Hematopoietic multipotent progenitor cell treated with erythropoietin and hydrocortisone succinate and interleukin-3 and kit ligand, for 17 days (in vitro differentiated cells): ENCODE data around the gene TEAD4.

Source experiments
- DNase-seq: peaks from one replicate; pipeline ENCODE4 v3.0.0-alpha.2; 2015; ENCODE audit warnings: low spot score

The TEAD4 gene

DNA sequence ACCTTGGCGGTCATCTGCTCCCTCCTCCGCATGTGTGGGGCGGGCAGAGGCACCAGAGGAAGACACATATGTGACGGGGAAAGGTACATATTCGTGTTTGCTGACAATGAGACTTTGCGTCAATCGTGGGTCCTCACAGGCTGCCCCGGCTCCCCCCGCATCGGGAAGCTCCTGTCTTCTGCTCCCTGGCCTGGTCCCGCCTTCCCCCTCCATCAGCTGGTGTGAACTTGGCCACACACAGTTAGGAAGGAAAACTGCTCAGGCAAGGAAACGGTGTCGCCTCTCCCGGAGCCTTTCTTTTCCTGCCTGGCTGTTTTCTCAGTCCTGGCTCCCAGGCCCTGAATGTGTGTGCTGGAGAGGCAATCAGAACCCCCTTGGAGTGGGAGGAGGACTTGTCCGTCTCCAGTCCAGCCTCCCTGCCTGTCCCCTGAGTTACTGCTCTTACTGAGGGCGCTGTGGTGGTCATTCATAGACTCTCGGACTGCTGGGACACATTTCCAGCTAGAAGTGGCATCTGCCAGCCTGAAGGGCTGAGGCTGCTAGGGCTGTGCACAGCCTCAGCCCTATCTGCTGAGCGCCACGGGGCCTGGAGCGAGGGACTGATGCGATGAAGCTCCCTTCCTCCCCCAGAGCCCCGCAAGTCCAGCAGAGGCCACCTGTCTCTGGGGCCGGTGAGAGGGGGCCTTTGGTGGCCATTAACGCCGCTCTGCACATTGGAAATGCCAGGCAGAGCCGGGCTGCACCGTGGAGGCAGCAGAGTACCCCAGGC, 73.8 kb downstream of the TEAD4 start:
- DNase-seq = no peak

DNA sequence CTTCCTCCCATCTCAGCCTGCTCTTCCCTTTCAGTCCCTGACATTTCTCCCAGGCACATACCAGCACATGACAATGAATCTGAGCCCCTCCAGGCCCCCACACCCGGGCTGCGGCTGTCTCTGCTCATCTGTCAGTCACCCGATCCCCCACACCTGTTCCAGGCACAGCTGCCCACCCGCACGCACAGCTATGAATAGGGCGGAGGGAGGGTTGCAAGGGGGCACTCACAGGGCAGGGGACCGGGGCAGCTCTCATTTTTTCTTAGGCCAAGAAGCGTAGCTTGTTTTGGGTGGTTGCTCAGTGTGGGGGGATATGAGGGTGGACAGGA, 74.3 kb downstream of the TEAD4 start:
- DNase-seq = no peak

DNA sequence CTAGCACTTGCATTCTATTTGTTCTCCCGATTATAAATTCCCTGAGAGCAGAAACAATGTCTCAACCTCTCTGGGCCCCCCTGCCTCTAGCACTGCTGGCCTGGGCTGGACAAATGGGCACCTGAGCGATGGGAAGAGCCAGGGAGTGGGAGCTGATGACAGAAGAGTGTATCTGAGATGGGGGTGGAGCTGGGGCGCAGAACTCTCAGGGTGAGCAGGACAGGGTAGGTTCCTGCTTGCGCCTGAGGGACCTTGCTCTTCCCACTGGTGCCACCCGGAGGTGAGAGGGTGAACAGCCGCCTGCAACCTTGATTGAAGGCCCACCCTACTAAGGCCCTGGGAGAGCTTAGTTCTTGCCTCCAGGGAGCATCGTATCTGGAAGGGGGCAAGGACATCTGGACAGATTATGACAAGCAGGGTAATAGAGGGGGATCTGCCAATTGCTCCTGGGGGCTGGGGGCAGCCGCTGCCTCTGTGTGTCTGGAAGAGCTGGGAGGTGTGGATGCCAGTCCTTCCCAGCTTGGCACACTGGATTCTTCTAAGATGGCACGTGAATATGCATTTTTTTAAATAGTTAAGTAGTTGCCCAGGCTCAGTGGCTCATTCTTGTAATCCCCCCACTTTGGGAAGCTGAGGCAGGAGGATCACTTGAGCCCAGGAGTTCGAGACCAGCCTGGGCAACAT, 75.0 kb downstream of the TEAD4 start:
- DNase-seq = no peak

DNA sequence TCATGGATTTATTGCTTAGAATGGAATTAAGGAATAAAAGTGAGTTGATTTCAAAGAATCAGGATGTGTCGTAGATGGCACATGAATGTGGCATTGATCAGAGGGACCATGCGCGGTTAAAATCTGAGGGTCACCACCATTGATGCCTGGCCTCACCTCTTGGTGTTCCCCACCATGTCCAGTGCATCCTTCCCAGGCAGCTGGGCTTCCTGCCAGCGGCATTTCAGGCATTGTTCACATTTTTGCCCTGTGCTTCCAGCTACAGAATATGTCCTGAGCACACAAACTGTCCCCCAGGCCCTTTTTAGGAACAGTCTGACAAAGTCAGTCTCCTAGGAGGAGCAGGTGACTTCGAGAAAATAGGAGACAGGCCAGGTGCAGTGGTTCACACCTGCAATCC, 76.0 kb downstream of the TEAD4 start:
- no peak for DNase-seq

DNA sequence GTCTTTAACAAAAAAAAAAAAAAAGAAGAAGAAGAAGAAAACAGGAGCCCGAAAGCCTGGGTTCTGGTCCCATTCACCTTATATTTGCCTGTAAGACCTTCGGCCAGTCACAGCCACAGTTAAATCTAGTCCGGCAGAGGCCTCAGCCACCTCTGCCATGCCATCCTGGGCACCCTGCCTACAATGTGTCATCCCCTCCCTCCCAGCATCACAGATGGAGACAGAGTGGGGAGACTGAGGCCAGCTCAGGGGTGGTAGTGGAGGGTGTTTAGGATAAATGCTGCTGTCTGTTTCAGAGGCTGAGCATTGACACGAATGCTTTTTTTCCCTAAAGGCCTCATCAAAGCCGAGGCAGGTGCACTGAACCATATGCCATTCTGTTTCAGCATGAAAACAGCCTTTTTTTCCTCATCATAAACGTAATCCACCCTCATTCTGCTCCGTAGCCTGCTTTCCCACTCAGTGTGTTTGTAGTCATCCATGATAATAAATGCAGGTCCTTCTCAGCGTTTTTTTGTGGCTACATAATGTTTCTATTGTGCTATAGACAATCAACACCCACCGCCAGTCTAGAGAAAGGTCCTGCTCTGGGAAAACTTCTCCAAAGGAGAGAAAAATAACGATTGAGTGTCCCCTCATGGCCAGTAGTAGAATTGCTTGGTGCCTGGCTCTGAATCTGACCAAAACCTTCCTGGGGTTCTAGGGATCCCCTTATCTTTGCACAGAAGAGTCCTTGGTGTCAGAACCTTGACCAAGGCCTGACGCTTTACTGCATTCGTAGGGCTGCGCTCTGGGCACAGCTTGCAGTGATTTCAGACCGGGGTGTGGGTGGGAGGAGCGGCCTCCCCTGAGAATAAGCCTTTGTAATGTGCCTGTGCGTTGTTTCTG, 76.9 kb downstream of the TEAD4 start:
- DNase-seq = no peak

DNA sequence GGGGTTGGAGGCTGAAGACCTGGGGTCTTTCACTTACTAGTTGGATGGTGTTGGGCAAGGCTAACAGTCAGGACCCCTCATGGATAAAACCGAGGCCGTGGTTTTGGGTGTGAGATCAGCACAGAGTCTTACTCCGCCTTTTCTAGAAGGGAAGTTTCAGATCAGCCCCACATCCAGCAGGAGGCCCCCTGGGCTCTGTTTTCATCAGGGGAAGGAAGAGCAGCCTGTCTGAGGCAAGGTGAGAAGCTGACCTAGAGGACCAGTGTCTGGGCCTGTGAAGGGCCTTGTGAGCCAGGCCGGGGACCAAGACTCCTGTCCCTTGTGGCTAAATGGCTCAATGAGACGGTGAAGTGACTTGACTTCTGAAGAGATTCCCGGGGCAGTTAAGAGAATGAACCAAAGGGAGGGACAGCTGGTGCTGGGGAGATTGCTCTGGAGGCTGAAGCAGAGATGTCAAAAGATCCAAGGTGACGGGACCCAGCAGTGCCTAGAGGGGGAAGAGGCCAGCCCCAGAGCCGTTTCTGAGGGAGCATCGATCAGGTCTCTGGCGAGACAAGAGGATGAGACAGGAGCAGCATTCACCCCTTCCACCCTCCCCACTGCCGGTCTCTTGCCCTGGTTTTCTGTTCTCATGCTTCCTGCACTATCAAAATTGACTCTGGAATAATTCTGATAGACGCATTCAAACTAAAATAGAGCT, 77.9 kb downstream of the TEAD4 start:
- no peak for DNase-seq

DNA sequence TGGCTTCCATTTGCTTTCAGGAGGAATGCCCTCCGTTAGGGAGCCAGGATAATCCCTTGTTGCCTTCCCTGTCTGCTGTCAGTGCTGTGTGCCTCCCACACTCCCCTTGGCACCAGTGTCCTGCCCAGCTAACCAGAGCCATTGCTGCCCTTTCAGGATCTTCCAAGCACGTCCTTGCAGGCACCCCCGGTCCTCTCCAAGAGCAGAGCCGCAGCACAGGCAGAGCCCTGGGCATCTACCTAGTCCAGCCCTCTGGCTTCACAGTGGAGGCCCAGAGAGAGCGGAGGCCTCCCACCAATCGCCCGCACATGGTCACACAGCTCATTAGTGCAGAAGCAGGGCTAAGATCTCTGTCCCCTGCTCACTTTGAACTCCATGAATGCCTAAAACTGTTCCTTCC, 79.0 kb downstream of the TEAD4 start:
- DNase-seq = no peak

DNA sequence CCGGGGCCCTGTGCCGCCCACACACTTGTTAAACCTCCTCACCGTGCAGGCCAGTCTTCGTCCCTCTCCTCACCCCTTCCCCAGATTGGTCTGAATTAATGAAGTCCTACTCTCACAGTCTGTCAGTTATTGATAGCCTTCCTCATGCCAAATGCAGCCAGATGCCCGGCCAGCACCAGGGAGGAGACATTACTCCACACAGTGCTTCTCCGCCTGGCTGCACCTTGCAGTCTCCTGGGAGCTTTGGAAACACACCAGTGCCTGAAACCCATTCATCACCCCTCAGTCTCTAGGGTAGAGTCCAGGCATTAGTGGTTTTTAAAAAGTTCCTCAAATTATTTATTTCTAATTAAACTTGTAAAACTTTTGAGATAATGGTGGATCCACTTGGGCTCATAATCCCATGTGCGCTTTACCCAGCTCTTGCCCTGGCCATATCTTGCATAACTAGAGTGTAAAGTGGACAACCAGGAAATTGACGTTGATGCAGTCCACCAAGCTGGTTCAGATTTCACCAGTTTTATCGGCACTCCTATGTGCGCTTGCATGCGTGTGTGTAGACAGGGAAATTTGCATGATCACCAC, 79.8 kb downstream of the TEAD4 start:
- DNase-seq = no peak

DNA sequence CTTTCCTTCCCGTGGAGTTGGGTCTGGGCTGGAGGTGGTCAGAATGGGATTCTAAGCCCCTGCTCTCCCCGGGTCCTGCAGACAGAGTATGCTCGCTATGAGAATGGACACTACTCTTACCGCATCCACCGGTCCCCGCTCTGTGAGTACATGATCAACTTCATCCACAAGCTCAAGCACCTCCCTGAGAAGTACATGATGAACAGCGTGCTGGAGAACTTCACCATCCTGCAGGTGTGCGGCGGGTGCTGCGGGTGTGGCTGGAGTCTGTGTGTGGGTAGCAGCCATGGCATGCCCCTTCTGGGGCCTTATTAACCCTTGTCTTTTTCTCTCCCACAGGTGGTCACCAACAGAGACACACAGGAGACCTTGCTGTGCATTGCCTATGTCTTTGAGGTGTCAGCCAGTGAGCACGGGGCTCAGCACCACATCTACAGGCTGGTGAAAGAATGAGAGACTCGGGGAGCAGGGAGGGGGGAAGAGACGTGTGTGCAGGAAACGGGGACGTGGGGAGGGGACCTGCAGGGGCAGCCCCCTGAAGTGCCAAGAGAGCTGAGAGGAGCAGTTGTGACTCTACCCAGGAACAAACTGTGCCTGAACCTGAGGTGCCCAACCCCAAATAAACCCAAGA, 80.9 kb downstream of the TEAD4 start:
- no peak for DNase-seq

DNA sequence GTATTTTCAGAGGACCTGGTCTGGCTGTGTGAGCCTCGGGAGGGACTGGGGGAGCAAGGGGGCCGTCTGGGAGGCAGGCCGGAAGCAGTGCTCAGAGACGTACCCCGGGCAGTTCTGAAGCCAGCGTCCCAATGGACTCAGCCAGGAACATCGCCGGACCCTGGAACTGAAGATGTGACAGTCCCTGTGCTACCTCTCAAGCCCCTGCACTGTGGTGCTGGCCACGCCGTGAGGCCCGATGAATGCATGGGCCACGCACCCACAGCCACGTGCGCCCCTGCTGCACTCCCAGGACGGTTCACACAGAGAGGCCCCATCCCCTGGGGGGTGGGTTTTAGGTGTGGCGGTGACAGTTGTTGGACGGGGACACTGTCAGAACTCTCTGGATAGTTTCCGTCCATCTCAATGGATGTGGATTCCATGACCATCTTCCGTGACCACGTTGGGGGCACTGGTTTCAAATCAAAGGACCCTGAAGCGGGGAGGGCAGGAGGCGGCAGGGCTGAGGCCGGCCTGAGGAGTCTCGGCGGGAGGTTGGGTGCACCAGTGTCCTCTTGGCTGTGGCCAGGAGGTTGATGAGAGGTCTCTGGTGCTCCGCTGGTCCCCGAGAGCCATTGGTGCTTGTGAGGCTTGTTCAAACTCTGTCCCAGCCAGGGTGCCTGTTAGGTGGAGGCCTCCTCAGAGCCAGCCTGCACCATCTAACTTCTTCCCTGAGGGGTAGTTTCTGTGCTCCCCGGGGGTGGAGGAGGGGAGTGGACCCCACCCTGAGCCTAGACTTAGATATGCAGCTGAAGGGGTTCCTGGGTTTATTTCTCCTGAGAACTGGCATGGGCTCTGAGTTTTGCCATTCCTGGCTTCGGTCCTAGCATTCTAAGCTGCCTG, 81.7 kb downstream of the TEAD4 start:
- DNase-seq = no peak

DNA sequence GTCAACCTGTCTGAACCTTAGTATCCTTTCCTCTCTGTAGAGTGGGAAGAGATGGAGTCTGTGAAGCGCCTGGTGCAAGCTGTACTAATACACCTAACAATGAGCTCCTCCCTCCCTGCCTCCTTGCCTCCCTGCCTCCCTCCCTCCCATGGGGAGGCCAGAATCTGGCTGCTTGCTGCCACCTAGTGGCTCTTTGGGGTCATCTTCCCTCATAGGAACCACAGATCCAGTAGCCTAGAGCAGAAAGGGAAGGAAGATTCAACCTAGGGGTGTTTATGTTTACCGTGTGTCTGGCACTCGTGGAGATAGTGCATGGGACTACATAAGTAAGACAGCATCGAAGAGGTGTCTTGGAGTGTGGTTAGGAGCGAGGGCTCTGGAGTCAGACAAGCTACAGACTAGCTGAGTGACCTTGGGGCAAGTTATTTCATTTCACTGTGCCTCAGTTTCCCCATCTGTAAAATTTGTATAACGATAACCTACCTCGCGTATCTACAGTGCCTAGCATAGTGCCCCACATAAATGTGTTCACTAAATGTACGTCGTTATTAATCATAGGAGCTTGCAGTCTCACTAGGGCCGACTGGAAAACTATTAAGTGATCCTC, 82.5 kb downstream of the TEAD4 start:
- DNase-seq = peak; percentile 72

DNA sequence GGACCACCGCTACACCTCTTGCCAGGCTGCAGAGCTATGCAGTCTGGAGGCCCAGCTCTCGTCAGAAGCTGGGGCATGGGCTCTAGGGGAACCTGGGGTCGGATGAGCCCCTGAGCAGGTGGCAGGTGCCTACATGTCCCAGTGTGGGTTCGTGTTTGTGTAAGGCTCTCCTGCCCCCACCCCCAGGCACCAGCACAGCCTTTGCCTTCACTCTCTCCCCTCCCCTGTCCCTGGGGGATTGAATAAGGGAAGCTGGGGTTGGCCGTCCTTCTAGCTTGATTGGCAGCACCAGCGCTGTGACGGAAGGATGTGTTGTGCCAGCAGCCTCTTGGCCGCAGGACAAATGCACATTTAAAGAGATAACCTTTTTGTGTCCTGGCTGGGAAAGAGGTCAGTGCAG, 83.2 kb downstream of the TEAD4 start:
- no peak for DNase-seq

DNA sequence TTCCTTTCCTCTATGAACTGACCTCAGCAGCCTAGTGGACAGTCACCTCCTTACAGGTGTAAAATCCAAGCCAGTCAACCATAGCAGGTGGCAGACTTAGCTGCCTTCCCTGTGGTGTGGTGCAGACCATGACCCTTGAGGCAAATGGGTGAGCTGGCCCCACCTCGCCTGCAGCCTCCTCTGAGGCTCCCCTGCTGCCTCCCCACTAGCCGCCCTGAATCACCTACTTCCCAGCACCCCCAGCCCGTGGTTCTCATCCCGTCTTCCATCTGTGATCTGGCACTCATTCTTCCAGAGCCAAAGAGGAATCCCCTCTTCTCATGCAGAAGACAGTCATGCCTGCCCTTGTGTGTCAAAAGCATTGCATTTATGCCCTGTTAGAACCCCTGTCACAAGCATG, 83.6 kb downstream of the TEAD4 start:
- DNase-seq = no peak

DNA sequence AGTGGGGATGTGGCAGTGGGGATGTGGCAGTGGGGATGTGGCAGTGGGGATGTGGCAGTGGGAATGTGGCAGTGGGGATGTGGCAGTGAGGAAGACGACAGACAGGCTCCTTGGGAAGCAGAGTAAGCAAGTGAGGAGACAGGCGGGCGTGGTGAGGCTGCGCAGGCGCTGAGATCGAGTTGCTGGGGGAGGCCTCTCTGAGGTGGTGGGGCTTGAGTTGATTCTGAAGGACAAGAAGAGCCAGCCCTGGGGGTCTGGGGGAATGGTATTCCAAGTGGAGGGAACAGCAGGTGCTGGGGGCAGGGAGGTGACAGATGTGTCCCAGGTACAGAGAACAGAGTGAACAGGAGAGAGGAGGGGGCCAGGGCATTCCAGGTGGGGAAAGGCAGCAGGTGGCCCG, 84.2 kb downstream of the TEAD4 start:
- no peak for DNase-seq

DNA sequence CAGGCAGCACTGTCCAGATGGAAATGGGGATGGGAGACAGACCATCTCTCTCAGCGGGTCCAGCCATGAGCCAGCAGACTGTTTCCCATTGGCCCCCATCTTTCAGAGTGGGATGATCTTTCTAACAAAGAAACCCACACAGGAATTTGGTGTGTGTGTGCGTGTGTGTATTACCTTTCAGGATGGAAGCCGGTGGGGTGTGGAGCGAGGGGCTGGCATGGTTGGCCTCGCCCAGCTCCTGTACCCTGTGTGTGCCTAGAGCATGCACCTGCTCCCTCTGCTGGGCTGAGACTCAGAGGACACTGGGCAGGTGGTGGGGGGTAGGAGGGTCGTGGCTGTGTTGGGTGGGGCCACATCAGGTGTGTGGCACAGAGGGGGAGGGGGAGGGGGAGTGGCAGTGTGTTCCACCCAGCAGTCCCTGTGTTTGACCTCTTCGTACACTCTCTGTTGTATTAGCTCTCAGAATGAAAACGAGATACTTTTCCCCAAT, 85.0 kb downstream of the TEAD4 start:
- no peak for DNase-seq

DNA sequence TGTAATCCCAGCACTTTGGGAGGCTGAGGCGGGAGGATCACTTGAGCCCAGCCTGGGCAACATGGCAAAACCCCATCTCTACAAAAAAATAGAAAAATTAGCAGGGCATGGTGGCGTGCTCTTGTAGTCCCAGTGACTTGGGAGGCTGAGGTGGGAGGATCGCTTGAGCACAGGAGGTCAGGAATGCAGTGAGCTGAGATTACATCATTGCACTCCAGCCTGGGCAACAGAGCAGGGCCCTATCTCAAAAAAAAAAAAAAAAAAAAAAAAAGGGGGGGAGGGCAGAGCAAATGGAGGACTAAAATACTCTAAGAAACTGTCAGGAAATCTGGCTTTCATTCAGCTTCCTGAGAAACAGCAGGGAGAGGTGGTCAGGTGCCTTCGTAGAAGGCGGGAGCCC, 86.3 kb downstream of the TEAD4 start:
- DNase-seq = no peak

DNA sequence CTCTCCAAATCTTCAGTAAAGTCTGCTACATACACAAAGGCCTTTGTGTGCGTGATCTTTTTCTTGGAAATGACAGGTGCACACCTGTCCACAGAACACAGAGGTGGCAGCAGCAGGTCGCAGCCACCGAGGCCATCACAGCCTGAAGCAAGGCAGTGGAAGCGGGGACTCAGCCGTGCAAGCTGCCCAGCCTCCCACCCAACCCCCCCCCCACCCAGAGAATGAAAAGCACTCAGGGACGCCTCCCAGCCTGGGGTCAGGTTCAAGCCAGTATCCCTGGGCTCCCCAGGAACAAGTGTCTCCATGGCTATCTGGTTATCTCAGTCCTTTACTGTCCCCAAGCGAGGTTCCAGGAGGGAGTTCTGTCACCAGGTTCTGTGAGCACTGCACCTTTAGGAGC, 86.8 kb downstream of the TEAD4 start:
- DNase-seq = no peak

DNA sequence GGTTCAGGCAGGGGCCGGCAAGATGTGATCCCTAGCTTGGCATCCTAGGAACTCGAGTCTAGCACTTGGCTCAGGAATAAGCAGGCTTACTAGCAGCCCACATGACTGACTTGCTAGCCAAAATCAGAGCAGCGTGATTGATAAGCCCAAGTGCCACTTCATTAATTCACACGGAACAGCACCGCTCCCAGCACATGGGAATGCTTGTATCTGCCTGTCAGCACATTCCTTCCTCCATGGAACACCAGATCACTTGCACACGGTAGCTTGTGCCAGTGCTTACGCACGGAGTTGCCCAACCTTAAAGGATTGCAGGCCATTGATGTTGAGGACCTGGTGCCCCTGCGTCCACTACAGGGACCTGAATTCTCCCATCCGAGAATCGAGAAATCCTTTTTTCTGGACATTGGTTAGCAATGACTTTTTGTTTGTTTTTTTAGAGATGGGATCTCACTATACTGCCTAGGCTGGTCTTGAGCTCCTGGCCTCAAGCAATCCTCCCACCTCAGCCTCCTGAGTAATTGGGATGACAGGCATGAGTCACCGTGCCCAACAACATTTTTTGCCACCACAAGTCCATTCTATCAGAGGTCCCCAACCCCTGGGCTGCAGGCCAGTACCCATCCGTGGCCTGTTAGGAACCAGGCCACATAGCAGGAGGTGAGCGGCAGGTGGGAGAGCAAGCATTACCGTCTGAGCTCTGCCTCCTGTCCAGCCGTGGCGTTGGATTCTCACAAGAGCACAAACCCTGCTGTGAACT, 87.4 kb downstream of the TEAD4 start:
- DNase-seq = no peak

DNA sequence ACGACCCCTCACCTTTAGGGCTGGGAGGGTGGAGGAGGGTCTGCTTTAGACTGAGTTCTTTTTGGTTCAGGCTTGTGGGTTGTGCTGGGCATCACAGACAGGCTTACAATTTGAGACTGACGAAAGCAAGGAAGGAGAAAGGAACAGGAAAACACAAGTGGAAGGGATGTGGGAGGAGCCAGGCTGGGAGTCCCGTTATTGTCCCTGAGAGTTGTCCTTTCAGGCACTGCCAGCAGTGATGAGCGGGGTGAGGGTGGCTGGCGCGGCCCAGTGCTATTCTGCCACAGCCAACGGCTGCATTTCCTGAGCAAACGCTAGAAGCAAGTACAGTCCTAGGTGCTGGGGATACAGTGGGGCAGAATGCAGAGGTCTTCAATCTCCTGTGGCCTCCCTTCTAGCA, 88.8 kb downstream of the TEAD4 start:
- DNase-seq = no peak
